SK-N-SH (cell line): ENCODE data around the gene ALAS1.

Source experiments
- EZH2phosphoT487 ChIP-seq: fragments of 200-600 bp; sonication (generic); IDR thresholded peaks from 2 replicates; pipeline ENCODE4 v1.6.1; 2017; ENCODE audit warnings: low read depth, mixed run types, mild to moderate bottlenecking, antibody characterized with exemption, moderate library complexity, borderline replicate concordance
- MXI1 ChIP-seq: IDR thresholded peaks from 2 replicates; pipeline ENCODE4 v1.6.1; 2012; ENCODE audit warnings: mild to moderate bottlenecking, low read depth, low read length, improper control_type of control experiment
- TAF1 ChIP-seq: IDR thresholded peaks from 2 replicates; pipeline ENCODE4 v1.6.1; 2012; ENCODE audit warnings: low read depth, mild to moderate bottlenecking, low read length, moderate library complexity, borderline replicate concordance
- TF ChIP-seq, protein P1 (sequence below): fragments of 200-600 bp; sonication (generic); IDR thresholded peaks from 2 replicates; pipeline ENCODE4 v1.6.1; 2017; ENCODE audit warnings: antibody characterized with exemption, mild to moderate bottlenecking, moderate library complexity
- TF ChIP-seq, protein P2 (sequence below): fragments of 150-350 bp; IDR thresholded peaks from 2 replicates; pipeline ENCODE4 v1.6.1; 2017; ENCODE audit warnings: antibody characterized with exemption, low read length, low read depth, borderline replicate concordance

DNA sequence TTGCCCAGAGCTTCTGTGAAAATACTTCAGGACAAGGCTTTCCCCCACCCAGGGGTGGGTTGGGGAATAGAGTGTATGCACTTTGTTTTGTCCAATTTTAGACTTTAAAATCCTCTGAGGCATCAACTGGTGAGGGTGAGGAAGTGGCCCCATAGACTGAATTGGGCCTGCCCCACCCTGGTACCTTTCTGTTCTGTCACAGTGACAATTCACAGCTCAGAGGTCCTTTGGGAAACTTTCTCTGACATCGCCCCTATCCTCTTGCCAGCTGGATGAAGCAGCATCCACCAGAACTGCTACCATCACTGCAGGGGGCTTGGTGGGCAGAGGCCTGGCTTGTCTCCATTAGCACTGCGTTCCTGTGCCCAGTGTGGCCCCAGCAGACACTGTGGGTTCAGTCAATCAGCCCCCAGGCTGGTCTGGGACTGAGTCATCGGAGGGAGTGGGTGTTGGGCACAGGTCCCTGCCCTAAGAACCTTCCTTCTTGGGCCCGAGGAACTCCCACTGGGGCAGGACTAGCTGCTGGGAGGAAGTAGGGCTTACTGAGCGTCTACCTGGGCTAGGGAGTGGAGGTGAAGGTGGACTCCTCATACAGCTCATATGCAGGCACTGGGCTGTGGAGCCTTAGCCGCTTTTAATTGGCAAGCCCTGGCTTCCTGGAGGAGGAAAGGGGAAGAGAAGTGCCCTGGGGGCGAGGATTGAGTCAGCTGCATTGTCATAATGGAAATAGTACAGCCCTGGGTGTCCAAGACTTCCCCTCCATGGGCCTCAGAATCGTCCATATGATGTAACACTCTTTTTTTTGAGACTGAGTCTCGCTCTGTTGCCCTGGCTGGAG is 46.0 kb downstream of the ALAS1 start:
- TF ChIP-seq, protein P1, sequence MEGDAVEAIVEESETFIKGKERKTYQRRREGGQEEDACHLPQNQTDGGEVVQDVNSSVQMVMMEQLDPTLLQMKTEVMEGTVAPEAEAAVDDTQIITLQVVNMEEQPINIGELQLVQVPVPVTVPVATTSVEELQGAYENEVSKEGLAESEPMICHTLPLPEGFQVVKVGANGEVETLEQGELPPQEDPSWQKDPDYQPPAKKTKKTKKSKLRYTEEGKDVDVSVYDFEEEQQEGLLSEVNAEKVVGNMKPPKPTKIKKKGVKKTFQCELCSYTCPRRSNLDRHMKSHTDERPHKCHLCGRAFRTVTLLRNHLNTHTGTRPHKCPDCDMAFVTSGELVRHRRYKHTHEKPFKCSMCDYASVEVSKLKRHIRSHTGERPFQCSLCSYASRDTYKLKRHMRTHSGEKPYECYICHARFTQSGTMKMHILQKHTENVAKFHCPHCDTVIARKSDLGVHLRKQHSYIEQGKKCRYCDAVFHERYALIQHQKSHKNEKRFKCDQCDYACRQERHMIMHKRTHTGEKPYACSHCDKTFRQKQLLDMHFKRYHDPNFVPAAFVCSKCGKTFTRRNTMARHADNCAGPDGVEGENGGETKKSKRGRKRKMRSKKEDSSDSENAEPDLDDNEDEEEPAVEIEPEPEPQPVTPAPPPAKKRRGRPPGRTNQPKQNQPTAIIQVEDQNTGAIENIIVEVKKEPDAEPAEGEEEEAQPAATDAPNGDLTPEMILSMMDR: no peak
- TF ChIP-seq MXI1 (no peak), EZH2phosphoT487 (no peak), TAF1 (no peak)
- TF ChIP-seq, protein P2, sequence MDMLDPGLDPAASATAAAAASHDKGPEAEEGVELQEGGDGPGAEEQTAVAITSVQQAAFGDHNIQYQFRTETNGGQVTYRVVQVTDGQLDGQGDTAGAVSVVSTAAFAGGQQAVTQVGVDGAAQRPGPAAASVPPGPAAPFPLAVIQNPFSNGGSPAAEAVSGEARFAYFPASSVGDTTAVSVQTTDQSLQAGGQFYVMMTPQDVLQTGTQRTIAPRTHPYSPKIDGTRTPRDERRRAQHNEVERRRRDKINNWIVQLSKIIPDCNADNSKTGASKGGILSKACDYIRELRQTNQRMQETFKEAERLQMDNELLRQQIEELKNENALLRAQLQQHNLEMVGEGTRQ: no peak
